Measurements from ENCODE around the gene LTBP2.

LTBP2 gene

GRCh38 chr14:74493343-74494261 lies 118.4 kb downstream of the LTBP2 start, which contains the start of gene ISCA2:
Gene ISCA2, plus strand, starts transcription at chr14:74493765. Its CDS starts 10 bp downstream, at chr14:74493775.
- peak within 1 kb of the TSS; percentile 89 for H3K27ac ChIP-seq

DNA sequence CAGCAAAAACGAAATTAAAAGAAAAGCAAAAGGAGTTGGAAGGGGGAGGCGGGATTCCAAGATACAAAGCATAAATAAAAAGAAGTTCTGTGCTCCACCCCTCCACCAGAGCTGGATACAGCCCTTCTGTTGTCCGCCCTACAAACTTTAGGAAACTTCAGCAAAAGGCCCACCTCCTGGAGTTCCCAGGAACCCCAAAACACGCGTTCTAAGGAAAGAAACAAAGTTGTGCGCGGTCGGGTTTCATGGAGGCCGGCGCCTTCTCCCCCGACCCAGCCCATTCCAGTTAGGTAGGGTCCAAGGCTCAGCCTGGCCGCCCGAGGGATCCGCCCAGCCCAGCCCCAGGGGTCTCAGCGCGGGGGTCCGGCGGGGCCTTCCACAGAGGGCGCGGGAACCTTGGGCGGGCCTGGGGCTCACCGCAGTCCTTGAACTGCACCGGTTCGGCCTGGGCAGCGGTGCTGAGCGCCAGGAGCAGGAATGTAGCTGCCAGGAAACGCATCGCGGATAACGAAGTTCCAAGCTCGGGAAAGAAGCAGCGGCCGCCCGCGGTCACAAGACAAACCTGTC lies 119.2 kb downstream of the LTBP2 start, which contains the start of gene NPC2:
NPC2 (minus strand) TSS at position 530 of the 567 bp plus-strand sequence; CDS start at position 499, 31 bp downstream.
- no peak for DNase-seq (ENCODE audit: low spot score)
- TF ChIP-seq, protein P1, sequence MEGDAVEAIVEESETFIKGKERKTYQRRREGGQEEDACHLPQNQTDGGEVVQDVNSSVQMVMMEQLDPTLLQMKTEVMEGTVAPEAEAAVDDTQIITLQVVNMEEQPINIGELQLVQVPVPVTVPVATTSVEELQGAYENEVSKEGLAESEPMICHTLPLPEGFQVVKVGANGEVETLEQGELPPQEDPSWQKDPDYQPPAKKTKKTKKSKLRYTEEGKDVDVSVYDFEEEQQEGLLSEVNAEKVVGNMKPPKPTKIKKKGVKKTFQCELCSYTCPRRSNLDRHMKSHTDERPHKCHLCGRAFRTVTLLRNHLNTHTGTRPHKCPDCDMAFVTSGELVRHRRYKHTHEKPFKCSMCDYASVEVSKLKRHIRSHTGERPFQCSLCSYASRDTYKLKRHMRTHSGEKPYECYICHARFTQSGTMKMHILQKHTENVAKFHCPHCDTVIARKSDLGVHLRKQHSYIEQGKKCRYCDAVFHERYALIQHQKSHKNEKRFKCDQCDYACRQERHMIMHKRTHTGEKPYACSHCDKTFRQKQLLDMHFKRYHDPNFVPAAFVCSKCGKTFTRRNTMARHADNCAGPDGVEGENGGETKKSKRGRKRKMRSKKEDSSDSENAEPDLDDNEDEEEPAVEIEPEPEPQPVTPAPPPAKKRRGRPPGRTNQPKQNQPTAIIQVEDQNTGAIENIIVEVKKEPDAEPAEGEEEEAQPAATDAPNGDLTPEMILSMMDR (conservative IDR thresholded peaks at IDR 0.05; ENCODE audit: low read depth), result no peak
- peak within 1 kb of the TSS; percentile 89 for H3K27ac ChIP-seq
- ChIA-PET POLR2A (ENCODE audit: low non-redundant PET) (interaction anchor here (1.8 kb wide), 1 partner anchor 74 kb away, joined by 5 read pairs; no protein-coding TSS in a partner anchor), CTCF (interaction anchor here (0.8 to 1.0 kb wide), 2 partner anchors 10 to 80 kb away, joined by 3 read pairs; no protein-coding TSS in a partner anchor)

More at GRCh38 chr14:74493343-74494261, 118.4 kb downstream of the LTBP2 start, which contains the start of gene ISCA2:
- CTCF ChIA-PET, result interaction anchor here (0.6 to 1.0 kb wide), 4 partner anchors 9 to 204 kb away, joined by 3 to 4 read pairs (median 3); no protein-coding TSS in a partner anchor
- peak; percentile 99 for DNase-seq (ENCODE audit: low spot score)
- TF ChIP-seq, protein P1 (conservative IDR thresholded peaks at IDR 0.05; ENCODE audit: low read depth), result no peak
- POLR2A ChIA-PET (ENCODE audit: low non-redundant PET), result interaction anchor here (1.8 kb wide), 1 partner anchor 73 kb away, joined by 5 read pairs; no protein-coding TSS in a partner anchor

GRCh38 chr14:74491956-74492775 lies 119.9 kb downstream of the LTBP2 start:
- POLR2A ChIA-PET (ENCODE audit: low non-redundant PET), result interaction anchor here (1.8 kb wide), 1 partner anchor 75 kb away, joined by 5 read pairs; no protein-coding TSS in a partner anchor
- peak; percentile 50 for DNase-seq (ENCODE audit: low spot score)
- CTCF ChIA-PET, result no interaction called here
- H3K27ac ChIP-seq, result peak overlapping the region; percentile 89
- TF ChIP-seq, protein P1 (conservative IDR thresholded peaks at IDR 0.05; ENCODE audit: low read depth), result peak; percentile 68

DNA sequence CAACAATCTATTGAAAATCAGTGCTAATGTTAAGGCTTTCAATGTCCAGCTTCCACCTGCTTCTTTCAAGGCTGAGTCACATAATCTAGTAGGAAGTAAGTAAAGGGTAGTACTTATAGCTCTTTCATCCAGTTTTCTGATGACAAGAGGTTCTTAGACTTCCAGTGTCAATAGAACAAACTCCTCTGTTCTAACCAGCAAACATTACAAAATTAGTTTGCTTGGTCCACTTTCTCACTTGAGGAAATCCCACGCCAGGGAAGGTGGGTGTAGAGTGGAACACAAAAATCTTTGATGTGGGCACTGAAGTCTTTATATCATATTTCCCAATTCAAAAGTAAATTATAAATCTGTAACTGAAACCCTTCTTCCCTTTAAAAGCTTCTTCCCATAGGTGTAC lies 121.6 kb downstream of the LTBP2 start:
- ChIA-PET POLR2A (ENCODE audit: low non-redundant PET) (interaction anchor here (0.7 kb wide), 1 partner anchor 184 kb away, joined by 3 read pairs; no protein-coding TSS in a partner anchor), CTCF (interaction anchor here (0.7 kb wide), 1 partner anchor 125 kb away, joined by 3 read pairs; no protein-coding TSS in a partner anchor)
- TF ChIP-seq, protein P1 (conservative IDR thresholded peaks at IDR 0.05; ENCODE audit: low read depth), result no peak
- no peak for DNase-seq (ENCODE audit: low spot score)
- no peak overlapping the region for H3K27ac ChIP-seq

DNA sequence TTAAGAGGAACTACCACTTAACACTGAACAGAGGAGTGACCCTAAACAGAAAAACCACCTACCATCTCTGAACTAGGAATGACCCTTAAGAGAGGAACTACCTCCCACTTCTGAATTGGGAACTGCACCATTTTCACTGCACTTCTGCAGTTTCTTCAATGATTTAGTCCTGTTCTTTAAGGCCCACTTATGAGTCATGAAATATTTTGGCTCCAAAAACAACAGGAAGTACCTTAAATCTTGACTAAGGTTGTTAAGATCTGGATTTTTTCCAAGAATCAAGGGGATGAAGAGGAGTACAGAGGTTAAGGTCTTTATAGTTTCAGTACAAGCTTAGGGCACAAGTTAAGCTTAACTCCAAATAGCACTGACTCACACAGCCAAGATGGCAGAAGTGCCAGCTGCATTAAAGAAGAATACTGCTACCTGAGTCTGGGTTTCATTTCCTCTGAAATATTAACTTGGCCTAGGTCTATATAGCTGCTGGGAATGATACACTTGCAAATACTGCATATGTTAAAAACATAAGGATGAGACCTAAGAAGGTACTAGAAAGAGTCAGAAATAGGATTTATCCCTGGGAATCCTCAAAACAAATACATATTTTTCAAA lies 123.1 kb downstream of the LTBP2 start:
- CTCF ChIA-PET, result interaction anchor here (0.7 kb wide), 1 partner anchor 97 kb away, joined by 3 read pairs; no protein-coding TSS in a partner anchor

More for the DNA sequence above, 123.1 kb downstream of the LTBP2 start:
- peak; percentile 60 for DNase-seq (ENCODE audit: low spot score)
- peak overlapping the region; percentile 74 for H3K27ac ChIP-seq
- TF ChIP-seq, protein P1 (conservative IDR thresholded peaks at IDR 0.05; ENCODE audit: low read depth), result no peak
- POLR2A ChIA-PET (ENCODE audit: low non-redundant PET), result no interaction called here

Measured in RWPE1 (cell line).